ENCODE results near the gene PDGFRB.
A peak's percentile ranks its signal among the peaks of the same experiment; 100 is the strongest.

The PDGFRB gene

DNA sequence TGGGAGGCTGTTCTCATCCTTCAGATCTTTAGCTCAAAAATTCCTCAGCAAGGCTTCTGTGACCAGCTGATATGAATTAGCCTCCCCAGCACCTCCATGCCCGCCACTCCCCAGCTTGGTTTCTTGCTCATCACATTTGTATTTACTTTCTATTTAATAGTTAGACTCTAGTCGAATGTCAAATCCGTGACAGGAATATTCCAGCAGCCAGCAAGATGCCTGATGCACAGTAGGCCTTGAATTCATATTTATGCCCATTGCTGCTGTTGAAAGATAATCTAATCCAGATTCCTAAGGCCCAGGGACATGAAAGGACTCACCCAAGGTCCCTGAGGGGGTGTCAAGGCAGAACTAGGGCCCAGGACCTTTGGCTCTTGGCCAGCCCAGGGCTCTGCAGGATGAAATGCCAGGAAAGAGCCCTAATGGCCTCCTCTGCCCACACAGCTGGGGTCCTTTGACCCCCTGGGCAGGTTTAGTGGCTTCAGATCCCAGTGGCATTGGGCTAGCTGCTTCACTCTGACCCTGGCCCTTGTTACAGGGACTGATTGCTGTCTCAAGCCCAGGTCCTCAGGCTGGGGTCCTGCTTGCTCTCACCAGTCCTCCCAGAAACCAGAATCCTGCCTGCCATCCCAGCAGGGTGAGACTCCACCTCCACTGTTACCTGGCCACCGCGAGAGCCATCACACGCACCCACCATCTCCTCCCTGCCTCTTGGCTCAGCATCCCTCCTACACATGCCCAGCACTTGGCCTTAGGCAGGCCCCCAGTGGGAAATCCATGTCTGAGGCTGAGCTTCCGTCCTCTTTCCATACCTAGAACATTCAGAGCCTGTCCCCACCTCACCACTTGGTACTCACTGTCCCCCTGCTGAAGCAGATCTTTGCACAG, 76.6 kb downstream of the PDGFRB start:
- TF ChIP-seq, protein P1, sequence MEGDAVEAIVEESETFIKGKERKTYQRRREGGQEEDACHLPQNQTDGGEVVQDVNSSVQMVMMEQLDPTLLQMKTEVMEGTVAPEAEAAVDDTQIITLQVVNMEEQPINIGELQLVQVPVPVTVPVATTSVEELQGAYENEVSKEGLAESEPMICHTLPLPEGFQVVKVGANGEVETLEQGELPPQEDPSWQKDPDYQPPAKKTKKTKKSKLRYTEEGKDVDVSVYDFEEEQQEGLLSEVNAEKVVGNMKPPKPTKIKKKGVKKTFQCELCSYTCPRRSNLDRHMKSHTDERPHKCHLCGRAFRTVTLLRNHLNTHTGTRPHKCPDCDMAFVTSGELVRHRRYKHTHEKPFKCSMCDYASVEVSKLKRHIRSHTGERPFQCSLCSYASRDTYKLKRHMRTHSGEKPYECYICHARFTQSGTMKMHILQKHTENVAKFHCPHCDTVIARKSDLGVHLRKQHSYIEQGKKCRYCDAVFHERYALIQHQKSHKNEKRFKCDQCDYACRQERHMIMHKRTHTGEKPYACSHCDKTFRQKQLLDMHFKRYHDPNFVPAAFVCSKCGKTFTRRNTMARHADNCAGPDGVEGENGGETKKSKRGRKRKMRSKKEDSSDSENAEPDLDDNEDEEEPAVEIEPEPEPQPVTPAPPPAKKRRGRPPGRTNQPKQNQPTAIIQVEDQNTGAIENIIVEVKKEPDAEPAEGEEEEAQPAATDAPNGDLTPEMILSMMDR (conservative IDR thresholded peaks at IDR 0.05; ENCODE audit: low read depth, low read length), result no peak
- no peak for DNase-seq (ENCODE audit: low read depth)
- no peak overlapping the region for H3K4me3 ChIP-seq (ENCODE audit: low read depth, low read length)

DNA sequence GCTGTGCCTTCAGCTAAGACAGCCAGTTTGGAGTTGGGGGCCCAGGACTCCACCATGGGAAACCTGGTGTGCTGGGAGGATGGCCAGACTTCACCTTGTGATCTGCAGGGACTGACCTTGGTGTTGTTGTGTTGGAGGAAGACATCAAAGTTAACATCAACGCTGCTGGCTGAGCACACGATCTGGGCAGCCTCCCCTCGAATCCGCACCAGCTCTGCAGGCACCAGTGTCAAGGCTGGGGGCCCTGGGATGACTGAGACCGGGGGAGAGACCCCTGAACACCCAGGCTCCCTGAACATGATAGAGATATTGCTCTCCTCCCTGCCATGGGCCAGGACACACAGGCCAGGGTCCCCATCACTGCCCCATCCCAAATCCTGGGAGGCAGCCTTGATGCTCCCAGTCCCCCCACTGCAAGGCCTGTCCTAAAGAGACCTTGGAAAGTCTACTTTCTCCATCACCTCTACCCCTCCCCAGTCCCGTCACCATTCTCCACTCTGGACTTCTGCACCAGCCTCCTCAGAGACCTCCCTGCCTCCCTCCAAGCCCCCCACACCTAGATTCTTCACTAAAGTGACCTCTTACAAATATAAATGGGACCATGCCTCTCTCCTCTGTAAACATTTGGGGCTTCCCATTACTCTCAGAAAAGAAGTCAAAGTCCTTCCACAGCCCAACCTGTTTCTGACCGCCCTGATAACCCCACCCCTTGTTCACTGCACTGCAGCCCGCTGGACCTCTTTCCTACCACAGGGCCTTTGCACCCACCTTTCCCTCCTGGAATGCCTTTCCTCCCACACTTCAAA, 77.4 kb downstream of the PDGFRB start:
- H3K4me3 ChIP-seq (ENCODE audit: low read depth, low read length), result no peak overlapping the region
- TF ChIP-seq, protein P1 (conservative IDR thresholded peaks at IDR 0.05; ENCODE audit: low read depth, low read length), result no peak
- DNase-seq (ENCODE audit: low read depth), result no peak

DNA sequence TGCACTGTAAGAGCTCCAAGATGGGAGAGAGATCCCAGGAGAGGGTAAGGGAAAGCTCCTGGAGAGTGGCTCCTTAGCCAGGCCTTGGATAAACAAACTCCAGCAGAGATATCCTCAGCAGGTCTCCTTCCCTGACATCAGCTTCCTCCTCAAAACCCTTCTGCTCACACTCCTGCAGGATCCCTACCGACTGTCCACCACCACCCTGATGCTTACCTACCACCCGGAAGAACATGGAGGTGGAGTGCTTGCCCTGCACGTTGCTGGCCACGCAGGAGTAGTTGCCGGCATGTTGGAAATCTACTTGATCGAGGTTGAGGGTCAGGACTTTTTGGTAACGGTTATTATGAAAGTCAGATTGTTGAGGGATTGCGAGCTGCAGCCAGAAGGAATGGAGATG, 78.6 kb downstream of the PDGFRB start:
- TF ChIP-seq, protein P1 (conservative IDR thresholded peaks at IDR 0.05; ENCODE audit: low read depth, low read length), result no peak
- no peak overlapping the region for H3K4me3 ChIP-seq (ENCODE audit: low read depth, low read length)
- DNase-seq (ENCODE audit: low read depth), result no peak

DNA sequence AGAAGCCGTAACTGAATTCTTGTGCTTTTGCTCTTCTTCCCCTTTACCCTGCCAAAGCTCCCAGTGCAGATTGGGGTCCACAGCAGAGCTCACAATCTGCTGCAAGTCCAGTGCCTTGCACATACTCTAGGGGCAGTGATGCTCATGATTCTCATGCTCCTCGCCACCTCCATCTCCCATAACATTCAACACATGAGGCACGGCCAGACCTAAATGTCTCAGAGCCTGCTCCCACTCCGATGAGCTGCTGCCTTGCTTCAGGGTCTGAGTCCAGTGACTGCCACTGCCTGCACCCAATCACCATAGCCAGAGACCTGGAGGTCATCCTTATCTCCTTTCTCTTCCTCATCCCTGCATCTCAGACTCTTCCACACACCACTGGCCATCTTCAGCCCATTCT, 79.8 kb downstream of the PDGFRB start:
- no peak for DNase-seq (ENCODE audit: low read depth)

DNA sequence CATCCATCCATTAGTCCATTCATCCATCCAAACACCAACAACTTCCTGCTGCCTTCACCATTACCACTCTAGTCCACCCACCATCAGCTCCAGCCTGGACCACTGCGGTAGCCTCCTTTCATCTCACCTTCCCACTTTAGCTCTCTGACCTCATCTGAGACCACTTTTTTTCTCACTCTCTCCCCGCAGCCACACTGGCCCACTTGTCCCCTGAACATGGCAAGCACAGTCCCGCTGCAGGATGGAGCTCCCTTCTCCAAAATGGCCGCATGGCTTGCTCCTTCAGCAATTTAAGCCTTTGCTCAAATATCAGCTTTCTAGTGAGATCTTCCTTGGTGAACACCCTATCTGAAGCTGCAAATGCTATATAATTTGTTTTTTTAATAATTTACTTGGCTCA, 80.4 kb downstream of the PDGFRB start:
- no peak for DNase-seq (ENCODE audit: low read depth)
- TF ChIP-seq, protein P1 (conservative IDR thresholded peaks at IDR 0.05; ENCODE audit: low read depth, low read length), result no peak
- H3K4me3 ChIP-seq (ENCODE audit: low read depth, low read length), result no peak overlapping the region

More for the DNA sequence above, 79.8 kb downstream of the PDGFRB start:
- TF ChIP-seq, protein P1 (conservative IDR thresholded peaks at IDR 0.05; ENCODE audit: low read depth, low read length), result peak; percentile 23
- H3K4me3 ChIP-seq (ENCODE audit: low read depth, low read length), result no peak overlapping the region

DNA sequence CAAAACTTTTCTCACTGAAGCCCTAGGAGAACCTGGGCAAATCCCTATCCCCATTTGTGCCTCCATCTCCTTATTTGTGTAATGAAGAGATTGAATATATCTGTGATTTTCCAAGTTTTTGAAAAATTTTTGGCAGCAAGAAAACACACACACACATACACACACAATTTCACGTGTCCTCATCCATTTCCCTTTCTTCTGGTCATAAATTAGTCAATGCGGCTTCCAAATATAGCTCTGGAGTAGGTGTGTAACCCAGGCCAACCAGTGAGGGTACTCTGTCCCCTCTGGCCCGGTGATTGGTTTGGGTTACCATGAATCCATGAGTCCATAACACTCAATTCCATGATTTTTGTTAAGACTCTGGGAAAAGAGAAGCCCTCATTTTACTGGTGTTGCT, 82.0 kb downstream of the PDGFRB start:
- no peak for DNase-seq (ENCODE audit: low read depth)
- TF ChIP-seq, protein P1 (conservative IDR thresholded peaks at IDR 0.05; ENCODE audit: low read depth, low read length), result no peak
- H3K4me3 ChIP-seq (ENCODE audit: low read depth, low read length), result no peak overlapping the region
